UCSD-AML1 (cell line): ENCODE data around the gene ELFN2.

Source experiments
- DNase-seq: peaks from one replicate; lab custom pipeline; 2025; ENCODE audit not compliant: unreplicated experiment; lab: John Stamatoyannopoulos, UW

The ELFN2 gene

DNA sequence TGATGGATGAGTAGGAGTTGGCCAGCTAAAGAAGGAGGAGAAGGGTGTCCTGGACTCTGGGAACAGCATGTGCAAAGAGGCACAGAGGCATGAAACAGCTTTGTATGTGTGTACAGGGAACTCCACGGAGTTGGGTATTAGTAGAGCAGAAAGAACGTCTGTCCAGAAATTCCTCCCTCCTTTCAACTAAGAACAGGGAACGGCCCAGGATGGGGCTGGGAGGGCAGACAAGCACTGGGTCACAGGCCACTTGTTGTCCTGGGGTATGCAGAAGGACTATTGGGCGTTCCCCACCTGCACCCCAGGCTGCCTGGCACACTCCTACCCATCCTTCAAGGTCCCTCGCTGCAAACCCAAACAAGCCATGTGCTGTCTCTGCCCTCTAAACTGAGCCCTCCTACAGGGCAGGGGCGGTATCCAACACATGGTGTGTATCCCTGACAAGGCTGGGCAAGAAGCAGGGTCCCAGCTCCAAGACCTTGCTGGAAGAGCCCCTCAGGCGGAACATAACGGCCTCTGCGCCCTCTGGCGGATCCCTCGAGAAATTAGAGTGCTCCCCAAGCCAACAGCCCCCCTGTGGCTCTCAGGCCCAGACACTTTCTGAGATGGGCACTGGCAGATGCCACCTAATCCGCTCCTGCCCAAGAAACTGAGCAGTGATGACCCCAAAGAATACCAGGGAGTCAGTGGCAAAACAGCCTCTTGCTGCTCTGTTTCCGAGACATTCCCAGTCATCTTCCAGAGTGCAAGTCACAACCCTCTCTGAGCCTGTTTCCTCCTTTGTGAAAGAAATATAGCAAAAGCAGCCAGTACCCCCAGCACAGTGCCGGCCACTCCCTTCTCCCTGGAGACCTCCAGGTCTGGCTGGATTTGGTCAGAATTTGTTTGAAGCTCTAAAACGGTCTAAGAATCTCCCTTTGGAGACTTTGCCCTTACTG lies 1.6 kb upstream of the ELFN2 start:
- DNase-seq: peak; percentile 59

- no peak for DNase-seq
These were observed 694 bp upstream of the ELFN2 start for GRCh38 chr22:37427711-37428635.

GRCh38 chr22:37426706-37427134 lies 559 bp downstream of the ELFN2 start:
- DNase-seq: no peak

- no peak for DNase-seq
These were observed 1.2 kb downstream of the ELFN2 start for GRCh38 chr22:37425800-37426705.

DNA sequence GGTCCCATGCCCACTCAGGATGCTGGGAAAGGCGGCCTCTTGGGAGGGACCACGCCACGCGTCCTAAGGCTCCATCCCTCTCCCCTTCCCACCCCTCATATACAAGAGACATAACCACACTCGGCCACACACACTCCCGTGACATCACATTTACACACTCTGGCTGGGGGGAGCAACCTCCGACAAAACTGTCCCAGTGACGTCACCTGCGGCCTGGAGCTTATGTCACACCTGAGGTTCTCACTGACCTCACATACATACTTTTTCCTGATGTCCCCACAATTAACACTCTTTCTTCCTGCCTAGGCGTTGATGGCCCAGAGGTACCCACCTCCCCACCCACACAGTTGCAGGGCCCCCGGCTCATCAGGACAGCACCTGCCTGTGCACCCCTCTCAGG lies 1.9 kb downstream of the ELFN2 start:
- DNase-seq: no peak

GRCh38 chr22:37423283-37423682 lies 4.0 kb downstream of the ELFN2 start:
- no peak for DNase-seq

DNA sequence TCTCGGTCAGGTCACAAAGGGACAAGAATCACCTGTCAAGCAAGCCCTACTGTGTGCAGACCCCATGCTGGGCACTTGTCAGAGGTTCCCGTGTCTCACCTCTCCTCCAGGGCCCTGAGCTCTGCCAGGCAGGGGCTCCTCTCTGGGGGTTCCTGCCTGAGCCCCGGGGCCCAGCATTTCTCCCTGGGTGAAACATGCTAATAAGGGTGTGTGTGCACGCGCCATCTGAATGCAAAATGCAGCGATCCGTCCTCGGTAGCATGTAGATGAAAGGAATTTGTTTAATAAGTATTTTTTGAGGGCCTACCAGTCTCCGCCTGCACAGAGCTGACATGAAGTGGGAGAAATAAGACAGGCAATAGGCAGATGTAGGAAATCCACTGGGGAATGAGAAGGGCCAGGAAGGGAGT lies 5.8 kb downstream of the ELFN2 start:
- DNase-seq: no peak

GRCh38 chr22:37420686-37421467 lies 6.4 kb downstream of the ELFN2 start:
- no peak for DNase-seq

DNA sequence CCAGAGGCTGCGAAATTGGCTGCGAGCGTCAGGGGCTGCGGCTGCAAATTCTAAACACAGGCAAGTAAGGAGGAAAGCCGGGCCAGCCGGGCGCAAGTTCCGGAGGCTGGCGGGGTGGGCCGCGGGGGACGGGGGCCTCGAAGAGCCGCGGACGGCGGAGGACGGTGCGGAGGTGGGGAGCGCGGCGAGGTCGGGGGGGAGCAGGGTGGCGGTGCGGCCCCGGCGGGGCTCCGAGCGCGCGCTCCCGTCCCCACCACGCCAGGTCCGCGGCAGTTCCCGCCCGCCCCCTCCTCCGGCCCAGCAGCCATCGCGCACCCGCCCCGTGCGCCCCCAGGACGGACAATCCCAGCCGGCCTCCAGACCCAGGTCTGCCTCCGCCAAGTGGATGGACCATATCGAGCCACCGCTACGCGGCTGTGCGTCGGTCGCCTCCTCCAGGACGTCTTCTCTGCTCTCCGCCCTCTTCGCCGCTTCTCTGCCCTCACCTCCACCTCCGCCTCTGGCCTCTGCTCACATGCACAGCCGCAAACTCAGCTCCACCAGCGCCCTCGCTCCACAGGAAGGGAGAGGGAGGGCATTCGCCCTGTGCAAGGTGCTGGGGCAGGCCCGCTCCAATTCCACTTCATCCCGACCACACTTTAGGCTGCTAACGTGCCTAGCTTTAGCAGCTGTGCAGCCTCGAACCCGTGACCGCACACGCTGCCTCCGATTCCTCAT lies 7.2 kb downstream of the ELFN2 start:
- no peak for DNase-seq

GRCh38 chr22:37419370-37419968 lies 7.8 kb downstream of the ELFN2 start:
- DNase-seq: no peak

DNA sequence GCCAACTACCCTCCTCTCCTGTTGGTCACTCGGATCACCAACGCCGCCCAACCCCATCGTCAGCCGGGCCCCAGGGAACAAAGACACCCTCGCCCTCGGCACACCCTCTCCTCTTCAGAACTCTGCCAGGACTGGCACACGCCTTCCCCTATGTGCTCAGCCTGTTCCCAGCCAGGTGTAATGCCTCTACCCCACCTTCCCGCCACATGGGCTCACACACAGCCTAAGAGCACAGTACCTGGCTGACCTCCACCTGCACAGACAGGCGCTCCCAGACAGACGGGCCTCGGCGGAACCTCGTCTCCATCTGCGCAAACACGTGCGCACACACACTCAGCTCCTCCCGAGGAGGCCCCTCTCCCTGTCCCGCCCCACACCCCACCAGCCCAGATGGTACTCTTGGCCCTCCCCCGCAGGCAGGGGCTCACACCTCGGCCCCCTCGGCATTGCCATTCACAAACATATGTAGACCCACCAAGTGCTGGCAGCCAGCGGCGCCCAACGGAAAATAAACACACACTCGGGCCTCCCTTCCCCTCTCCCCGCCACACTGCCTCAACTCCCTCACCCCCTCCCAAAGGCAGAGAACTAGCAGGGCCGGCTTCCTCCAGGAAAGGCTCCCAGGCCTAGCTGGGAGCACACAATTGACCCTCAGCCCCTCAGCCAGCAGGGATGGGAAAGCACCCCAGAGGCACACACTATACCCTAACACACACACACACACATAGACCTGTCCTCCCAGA lies 8.5 kb downstream of the ELFN2 start:
- no peak for DNase-seq

DNA sequence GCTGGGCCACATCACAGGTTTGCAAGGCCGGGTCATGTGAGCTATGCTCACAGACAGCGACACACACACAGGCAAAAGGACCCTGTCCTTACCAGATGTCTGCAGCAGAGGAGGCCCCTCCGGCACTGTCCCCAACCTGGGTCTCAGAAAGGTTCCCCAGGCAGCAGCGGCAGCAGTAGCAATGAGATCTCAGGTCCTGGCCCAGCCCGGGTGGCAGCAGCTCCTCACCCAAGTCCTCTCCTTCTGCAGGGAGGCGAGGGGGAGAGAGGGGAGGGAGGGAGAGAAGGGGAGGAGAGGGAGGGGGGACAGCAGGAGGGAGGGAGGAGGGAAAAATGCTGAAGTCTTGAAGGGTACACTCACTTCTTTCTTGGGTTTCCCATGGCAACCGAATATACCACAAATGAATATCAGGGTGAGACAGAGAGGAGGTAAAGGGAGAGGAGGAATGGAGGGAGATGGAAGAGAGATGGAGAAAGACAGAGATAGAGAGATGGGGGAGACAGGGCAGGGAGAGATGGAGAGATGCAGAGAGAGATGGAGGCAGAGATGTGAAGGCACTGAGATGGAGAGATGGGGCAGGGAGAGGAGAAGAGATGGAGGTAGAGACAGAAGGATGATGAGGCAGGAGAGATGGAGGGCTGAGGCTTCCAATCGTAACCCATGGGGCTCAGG lies 9.5 kb downstream of the ELFN2 start:
- DNase-seq: no peak

GRCh38 chr22:37417264-37417663 lies 10.0 kb downstream of the ELFN2 start:
- no peak for DNase-seq

GRCh38 chr22:37416827-37417226 lies 10.5 kb downstream of the ELFN2 start:
- DNase-seq: peak; percentile 68

DNA sequence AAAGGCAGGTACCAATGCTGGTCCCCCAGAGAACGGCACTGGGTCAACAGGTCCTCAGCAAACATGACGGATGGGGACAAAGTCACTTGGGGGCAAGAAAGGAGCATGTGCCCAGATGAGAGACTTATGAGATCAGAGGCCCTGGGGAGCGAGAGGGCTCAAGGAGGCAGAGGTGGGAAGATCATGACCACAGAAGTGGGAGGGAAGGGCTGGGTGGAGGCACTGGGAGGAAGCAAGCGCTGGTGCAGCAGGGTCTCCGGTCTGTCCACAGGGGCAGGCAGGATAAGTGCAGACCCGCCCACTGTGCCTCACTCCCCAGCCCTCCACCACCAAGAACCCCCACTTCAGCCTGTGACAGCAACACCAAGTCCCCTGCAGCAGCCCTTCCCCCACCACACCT lies 10.9 kb downstream of the ELFN2 start:
- DNase-seq: no peak

DNA sequence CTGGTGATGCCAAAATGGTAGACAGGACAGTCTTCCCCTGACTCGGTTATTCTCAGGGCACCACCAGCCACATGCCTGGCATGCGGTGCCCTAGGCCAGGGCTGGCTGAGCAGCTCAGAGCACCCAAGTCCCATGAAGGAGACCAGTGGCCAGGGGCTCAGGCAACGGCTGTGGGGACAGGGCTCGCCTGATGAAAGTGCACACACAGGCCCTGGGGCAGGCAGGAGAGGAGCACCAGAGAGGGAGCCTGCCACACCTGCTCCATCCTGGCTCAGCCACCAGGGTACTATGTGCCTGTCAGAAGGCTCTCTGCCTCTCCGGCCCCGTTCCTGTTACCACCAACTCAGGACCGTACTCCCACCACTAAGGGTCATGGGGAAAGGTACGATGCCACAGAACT lies 12.1 kb downstream of the ELFN2 start:
- DNase-seq: no peak

GRCh38 chr22:37414288-37414687 lies 13.0 kb downstream of the ELFN2 start:
- no peak for DNase-seq

DNA sequence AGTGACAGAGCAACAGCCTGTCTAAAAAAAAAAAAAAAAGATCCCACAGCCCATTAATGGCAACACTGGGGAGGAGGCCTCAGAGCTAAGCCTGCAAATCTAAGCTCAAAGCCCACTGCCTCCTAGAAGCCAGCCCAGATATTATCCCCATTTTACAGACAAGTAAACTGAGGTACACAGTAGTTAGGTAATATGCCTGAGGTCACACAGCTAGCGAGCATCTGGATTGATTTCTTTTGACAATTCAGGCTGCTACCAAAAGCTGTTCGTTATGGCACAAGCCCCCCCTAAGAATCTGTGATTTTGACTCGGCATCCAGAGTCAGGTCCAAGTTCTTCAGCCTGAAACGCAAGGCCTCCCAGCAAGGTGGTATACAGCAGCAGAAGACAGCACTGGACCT lies 13.7 kb downstream of the ELFN2 start:
- no peak for DNase-seq
